GM12878 (cell line): ENCODE data around the gene ATP6V0A1. TPM values are rescaled to one million over a fixed set of nuclear protein-coding genes. Genes with fewer than 3 reads are reported as not detected.
A peak's percentile ranks its signal among the peaks of the same experiment; 100 is the strongest.

Experiments used
- ASH2L ChIP-seq: fragments of 300-600, 200-600 bp; sonication (generic); IDR thresholded peaks from 2 replicates; pipeline ENCODE4 v1.6.1; 2017; ENCODE audit warnings: low read depth, mild to moderate bottlenecking, borderline replicate concordance
- CBFB ChIP-seq: IDR thresholded peaks from 2 replicates; pipeline ENCODE4 v1.6.1; 2016; ENCODE audit warnings: antibody characterized with exemption, low read depth
- CBX3 ChIP-seq: fragments of 200-600 bp; sonication (generic); IDR thresholded peaks from 2 replicates; pipeline ENCODE4 v1.6.1; 2016; ENCODE audit warnings: low read depth, borderline replicate concordance
- HSF1 ChIP-seq: fragments of 150-350 bp; IDR thresholded peaks from 2 replicates; pipeline ENCODE4 v1.6.1; 2014; ENCODE audit warnings: mild to moderate bottlenecking, low read depth, low read length
- IRF4 ChIP-seq: IDR thresholded peaks from 2 replicates; pipeline ENCODE4 v1.6.1; 2011; ENCODE audit warnings: low read depth, low read length
- MAX ChIP-seq: IDR thresholded peaks from 2 replicates; pipeline ENCODE4 v1.6.1; 2012; ENCODE audit warnings: low read depth, low read length, improper control_type of control experiment
- MXI1 ChIP-seq: fragments of 150-350 bp; IDR thresholded peaks from 2 replicates; pipeline ENCODE4 v1.6.1; 2011; ENCODE audit warnings: low read depth, mild to moderate bottlenecking, inconsistent platforms, low read length, improper control_type of control experiment
- NFXL1 ChIP-seq: fragments of 450-650 bp; IDR thresholded peaks from 2 replicates; pipeline ENCODE4 v1.6.1; 2017; ENCODE audit warnings: antibody characterized with exemption, mild to moderate bottlenecking, borderline replicate concordance
- PBX3 ChIP-seq: IDR thresholded peaks from 2 replicates; pipeline ENCODE4 v1.6.1; 2011; ENCODE audit warnings: mild to moderate bottlenecking, low read depth, low read length, moderate library complexity; ENCODE audit not compliant: insufficient replicate concordance
- POLR2A ChIP-seq: IDR thresholded peaks from 2 replicates; pipeline ENCODE4 v1.6.1; 2011; ENCODE audit warnings: low read depth, mild to moderate bottlenecking, low read length
- PRDM15 ChIP-seq: fragments of 450-650 bp; formaldehyde crosslinking; IDR thresholded peaks from 2 replicates; pipeline ENCODE4 v1.4.0; 2020; ENCODE audit warnings: mild to moderate bottlenecking, moderate library complexity
- SKIL ChIP-seq: fragments of 450-650 bp; IDR thresholded peaks from 2 replicates; pipeline ENCODE4 v1.6.1; 2017; ENCODE audit warnings: mild to moderate bottlenecking, low read depth, inconsistent platforms; ENCODE audit not compliant: poor library complexity, severe bottlenecking
- SMAD5 ChIP-seq: IDR thresholded peaks from 2 replicates; pipeline ENCODE4 v1.6.1; 2016; ENCODE audit warnings: antibody characterized with exemption, low read depth
- YBX1 ChIP-seq: fragments of 450-650 bp; IDR thresholded peaks from 2 replicates; pipeline ENCODE4 v1.6.1; 2016; ENCODE audit warnings: antibody characterized with exemption
- ZBTB11 ChIP-seq: fragments of 450-650 bp; formaldehyde crosslinking; IDR thresholded peaks from 2 replicates; pipeline ENCODE4 v1.5.0; 2022; ENCODE audit warnings: mild to moderate bottlenecking, missing genetic modification characterization
- ZNF207 ChIP-seq: fragments of 450-650 bp; IDR thresholded peaks from 2 replicates; pipeline ENCODE4 v1.6.1; 2014; ENCODE audit warnings: antibody characterized with exemption, mild to moderate bottlenecking, borderline replicate concordance
- ZNF24 ChIP-seq: fragments of 450-650 bp; IDR thresholded peaks from 2 replicates; pipeline ENCODE4 v1.6.1; 2017; ENCODE audit warnings: antibody characterized with exemption, mild to moderate bottlenecking
- ZNF384 ChIP-seq: IDR thresholded peaks from 2 replicates; pipeline ENCODE4 v1.6.1; 2012; ENCODE audit warnings: low read depth, mild to moderate bottlenecking, low read length, improper control_type of control experiment, borderline replicate concordance
- polyA plus RNA-seq, 11 experiments: library from polyadenylated mRNA; depleted of rRNA in 4 of 11; unstranded in 6 of 11; stranded (reverse) in 5 of 11; fragments of >200 nt; fragmentation: Nextera tagmentation in 4 of 11; fragmentation: Illumina TruSeq in 1 of 11; extraction: Ambion mirVana in 4 of 11; extraction: Trizol in 1 of 11; gene quantifications; 1 replicate in 1 of 11; 2 replicates in 10 of 11; pipeline versions ENCODE4 v1.2.1 to v1.2.3, GENCODE V29; 2011 to 2016; ENCODE audit warnings: inconsistent platforms in 2 of 11, missing spikeins in 2 of 11, low read depth in 1 of 11
- total RNA-seq, 4 experiments: library from RNA; depleted of rRNA in 3 of 4; stranded (reverse); fragments of >200 nt in 3 of 4; fragmentation: Illumina TruSeq in 1 of 4; extraction: Trizol in 1 of 4; gene quantifications; 2 replicates each; pipeline versions ENCODE4 v1.2.1 to v1.2.3, GENCODE V29; 2013 to 2021

ATP6V0A1 gene
- total and polyA plus RNA-seq, 10 of the 15 experiments (the other 5 are each of a cell fraction or from before 2014, with no cell fraction given), result 3.0 to 76.6 (median 30.9) TPM

- TF ChIP-seq ASH2L, result no peak
- no peak for TF ChIP-seq NFXL1
- 0 out of 2 replicates have a peak, but pooled peaks have one; percentile 23 for TF ChIP-seq ZNF207
- TF ChIP-seq ZBTB11 (CRISPR knock-in tag), result no peak
- TF ChIP-seq MXI1, result peak; percentile 88
- TF ChIP-seq IRF4, result no peak
- no peak for TF ChIP-seq ZNF24
- TF ChIP-seq YBX1, result no peak
- no peak for TF ChIP-seq PBX3
- TF ChIP-seq ZNF384, result no peak
- TF ChIP-seq SMAD5, result no peak
- peak; percentile 85 for TF ChIP-seq POLR2A
- TF ChIP-seq CBFB, result no peak
- no peak for TF ChIP-seq SKIL
- TF ChIP-seq MAX, result peak; percentile 96
- no peak for TF ChIP-seq HSF1
- no peak for TF ChIP-seq CBX3
- TF ChIP-seq PRDM15, result no peak
Measured at GRCh38 chr17:42566883-42567573, 108.3 kb downstream of the ATP6V0A1 start, which contains the start of gene MLX (continued).
